HepG2 (cell line): Measurements from ENCODE around the gene DLST. TPM values are rescaled to one million over a fixed set of nuclear protein-coding genes. Genes with fewer than 3 reads are reported as not detected.

ENCODE experiments used
- ADNP ChIP-seq: sonication (generic); formaldehyde crosslinking; IDR thresholded peaks from 2 replicates; pipeline ENCODE4 v1.4.0; 2020; ENCODE audit warnings: missing genetic modification reagents
- FOSL1 ChIP-seq: sonication (generic); formaldehyde crosslinking; IDR thresholded peaks from 2 replicates; pipeline ENCODE4 v1.9.0; 2021; ENCODE audit warnings: missing genetic modification reagents, borderline replicate concordance
- KDM2A ChIP-seq: sonication (generic); formaldehyde crosslinking; IDR thresholded peaks from 2 replicates; pipeline ENCODE4 v1.4.0; 2020; ENCODE audit warnings: low read depth, missing genetic modification reagents, borderline replicate concordance
- RCOR2 ChIP-seq: IDR thresholded peaks from 2 replicates; pipeline ENCODE4 v1.6.1; 2016; ENCODE audit warnings: missing biosample characterization, missing genetic modification reagents
- TOPORS ChIP-seq: sonication (generic); formaldehyde crosslinking; IDR thresholded peaks from 2 replicates; pipeline ENCODE4 v1.8.0; 2023; ENCODE audit warnings: mild to moderate bottlenecking, missing genetic modification reagents
- U2AF1 ChIP-seq: fragments of 200-400 bp; formaldehyde crosslinking; optimal IDR thresholded peaks from 2 replicates; pipeline ENCODE3; 2017; ENCODE audit warnings: mild to moderate bottlenecking, low read depth, low read length
- XRCC5 ChIP-seq: fragments of 200-400 bp; formaldehyde crosslinking; optimal IDR thresholded peaks from 2 replicates; pipeline ENCODE3; 2017; ENCODE audit warnings: mild to moderate bottlenecking, low read length
- ZBTB3 ChIP-seq: sonication (generic); formaldehyde crosslinking; IDR thresholded peaks from 2 replicates; pipeline ENCODE4 v1.4.0; 2020; ENCODE audit warnings: low read depth, mild to moderate bottlenecking, moderate library complexity, missing genetic modification reagents, borderline replicate concordance
- ZMYM3 ChIP-seq: sonication (generic); formaldehyde crosslinking; IDR thresholded peaks from 2 replicates; pipeline ENCODE4 v1.5.1; 2020; ENCODE audit warnings: mild to moderate bottlenecking, missing genetic modification reagents
- ZNF136 ChIP-seq: sonication (generic); formaldehyde crosslinking; IDR thresholded peaks from 2 replicates; pipeline ENCODE4 v1.8.1; 2022; ENCODE audit warnings: low read depth, mild to moderate bottlenecking, moderate library complexity, missing genetic modification reagents
- ZNF143 ChIP-seq: sonication (generic); formaldehyde crosslinking; IDR thresholded peaks from 2 replicates; pipeline ENCODE4 v1.4.0; 2020; ENCODE audit warnings: missing genetic modification reagents
- ZNF329 ChIP-seq: sonication (generic); formaldehyde crosslinking; IDR thresholded peaks from 2 replicates; pipeline ENCODE4 v1.9.0; 2021; ENCODE audit warnings: low read depth, mild to moderate bottlenecking, missing genetic modification reagents
- ZNF782 ChIP-seq: sonication (generic); formaldehyde crosslinking; IDR thresholded peaks from 2 replicates; pipeline ENCODE4 v1.4.0; 2020; ENCODE audit warnings: missing genetic modification reagents, mild to moderate bottlenecking, borderline replicate concordance
- polyA plus RNA-seq, 8 experiments: library from polyadenylated mRNA; depleted of rRNA in 3 of 8; stranded (reverse) in 7 of 8; unstranded in 1 of 8; fragments of >200 nt; fragmentation: Illumina TruSeq in 4 of 8; extraction: Trizol in 4 of 8; gene quantifications; 2 replicates each; pipeline versions ENCODE4 v1.2.1 to v1.2.3, GENCODE V29; 2011 to 2016; ENCODE audit warnings: low read depth in 4 of 8, missing spikeins in 1 of 8, mixed read lengths in 1 of 8; ENCODE audit not compliant: insufficient read depth in 1 of 8
- total RNA-seq, 5 experiments: library from RNA; depleted of rRNA; stranded (reverse); fragments of >200 nt; fragmentation: Illumina TruSeq; extraction: Trizol; gene quantifications; 2 replicates each; pipeline ENCODE4 v1.2.3, GENCODE V29; 2016; ENCODE audit warnings: low read depth in 1 of 5
- TF ChIP-seq, protein P1 (sequence below): sonication (generic); formaldehyde crosslinking; IDR thresholded peaks from 2 replicates; pipeline ENCODE4 v1.5.1; 2020; ENCODE audit warnings: mild to moderate bottlenecking, moderate library complexity, missing genetic modification reagents
- TF ChIP-seq, protein P2 (sequence below): sonication (generic); formaldehyde crosslinking; IDR thresholded peaks from one replicate; pipeline ENCODE4 v1.5.1; 2020; ENCODE audit warnings: mild to moderate bottlenecking, missing genetic modification reagents; ENCODE audit errors: not compliant biosample characterization
- TF ChIP-seq, protein P3 (sequence below): sonication (generic); formaldehyde crosslinking; IDR thresholded peaks from 2 replicates; pipeline ENCODE4 v1.5.0; 2020; ENCODE audit warnings: missing genetic modification reagents, mild to moderate bottlenecking, borderline replicate concordance
- TF ChIP-seq, protein P4 (sequence below): sonication (generic); formaldehyde crosslinking; IDR thresholded peaks from 2 replicates; pipeline ENCODE4 v1.4.0; 2020; ENCODE audit warnings: missing genetic modification reagents, low read depth, mild to moderate bottlenecking, borderline replicate concordance

DLST gene
- total and polyA plus RNA-seq, 2 of the 13 experiments (the other 11 are each of a cell fraction or from before 2014, with no cell fraction given), result 56.5 to 94.3 TPM

DNA sequence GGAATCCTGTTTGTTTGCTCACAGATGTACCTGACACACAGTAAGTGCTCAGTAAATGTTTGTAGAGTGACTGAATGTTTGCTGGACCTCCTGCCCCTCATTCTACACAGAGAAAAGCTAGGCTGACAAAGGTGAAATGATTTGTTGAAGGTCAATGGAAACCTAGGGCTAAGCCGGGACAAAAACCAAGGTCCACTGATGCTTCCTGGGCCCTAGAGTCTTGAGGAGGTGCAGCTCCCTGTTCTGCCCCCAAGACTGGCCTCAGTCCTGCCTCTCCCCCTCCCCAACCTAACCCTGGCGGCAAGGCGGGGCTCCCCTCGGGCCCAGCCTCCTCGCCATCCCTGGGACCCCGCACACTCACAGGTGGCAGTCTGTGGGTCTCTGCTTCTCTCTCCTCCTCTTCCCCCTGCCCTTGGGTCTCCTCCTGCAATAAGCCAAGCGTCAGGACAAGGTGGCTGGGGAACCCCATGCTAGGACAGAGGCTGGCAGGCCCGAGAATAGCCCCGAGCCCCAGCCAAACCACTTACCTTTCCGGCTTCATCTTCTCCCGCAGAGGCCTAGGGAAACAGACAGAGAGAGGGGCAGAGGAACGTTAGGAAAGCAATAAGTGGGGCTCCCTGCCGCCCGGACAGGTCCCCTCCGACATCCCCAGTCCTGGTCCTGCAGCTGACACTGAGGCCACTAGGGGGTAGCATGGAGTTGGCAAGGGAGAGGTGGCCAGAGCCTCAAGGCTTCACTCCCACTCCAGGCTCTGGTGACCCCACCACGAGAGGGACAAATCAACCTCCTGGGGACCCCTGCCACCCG is 64.3 kb downstream of the DLST start (continued):
- TF ChIP-seq, protein P1, sequence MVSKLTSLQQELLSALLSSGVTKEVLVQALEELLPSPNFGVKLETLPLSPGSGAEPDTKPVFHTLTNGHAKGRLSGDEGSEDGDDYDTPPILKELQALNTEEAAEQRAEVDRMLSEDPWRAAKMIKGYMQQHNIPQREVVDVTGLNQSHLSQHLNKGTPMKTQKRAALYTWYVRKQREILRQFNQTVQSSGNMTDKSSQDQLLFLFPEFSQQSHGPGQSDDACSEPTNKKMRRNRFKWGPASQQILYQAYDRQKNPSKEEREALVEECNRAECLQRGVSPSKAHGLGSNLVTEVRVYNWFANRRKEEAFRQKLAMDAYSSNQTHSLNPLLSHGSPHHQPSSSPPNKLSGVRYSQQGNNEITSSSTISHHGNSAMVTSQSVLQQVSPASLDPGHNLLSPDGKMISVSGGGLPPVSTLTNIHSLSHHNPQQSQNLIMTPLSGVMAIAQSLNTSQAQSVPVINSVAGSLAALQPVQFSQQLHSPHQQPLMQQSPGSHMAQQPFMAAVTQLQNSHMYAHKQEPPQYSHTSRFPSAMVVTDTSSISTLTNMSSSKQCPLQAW (CRISPR knock-in tag), result no peak
- TF ChIP-seq, protein P2, sequence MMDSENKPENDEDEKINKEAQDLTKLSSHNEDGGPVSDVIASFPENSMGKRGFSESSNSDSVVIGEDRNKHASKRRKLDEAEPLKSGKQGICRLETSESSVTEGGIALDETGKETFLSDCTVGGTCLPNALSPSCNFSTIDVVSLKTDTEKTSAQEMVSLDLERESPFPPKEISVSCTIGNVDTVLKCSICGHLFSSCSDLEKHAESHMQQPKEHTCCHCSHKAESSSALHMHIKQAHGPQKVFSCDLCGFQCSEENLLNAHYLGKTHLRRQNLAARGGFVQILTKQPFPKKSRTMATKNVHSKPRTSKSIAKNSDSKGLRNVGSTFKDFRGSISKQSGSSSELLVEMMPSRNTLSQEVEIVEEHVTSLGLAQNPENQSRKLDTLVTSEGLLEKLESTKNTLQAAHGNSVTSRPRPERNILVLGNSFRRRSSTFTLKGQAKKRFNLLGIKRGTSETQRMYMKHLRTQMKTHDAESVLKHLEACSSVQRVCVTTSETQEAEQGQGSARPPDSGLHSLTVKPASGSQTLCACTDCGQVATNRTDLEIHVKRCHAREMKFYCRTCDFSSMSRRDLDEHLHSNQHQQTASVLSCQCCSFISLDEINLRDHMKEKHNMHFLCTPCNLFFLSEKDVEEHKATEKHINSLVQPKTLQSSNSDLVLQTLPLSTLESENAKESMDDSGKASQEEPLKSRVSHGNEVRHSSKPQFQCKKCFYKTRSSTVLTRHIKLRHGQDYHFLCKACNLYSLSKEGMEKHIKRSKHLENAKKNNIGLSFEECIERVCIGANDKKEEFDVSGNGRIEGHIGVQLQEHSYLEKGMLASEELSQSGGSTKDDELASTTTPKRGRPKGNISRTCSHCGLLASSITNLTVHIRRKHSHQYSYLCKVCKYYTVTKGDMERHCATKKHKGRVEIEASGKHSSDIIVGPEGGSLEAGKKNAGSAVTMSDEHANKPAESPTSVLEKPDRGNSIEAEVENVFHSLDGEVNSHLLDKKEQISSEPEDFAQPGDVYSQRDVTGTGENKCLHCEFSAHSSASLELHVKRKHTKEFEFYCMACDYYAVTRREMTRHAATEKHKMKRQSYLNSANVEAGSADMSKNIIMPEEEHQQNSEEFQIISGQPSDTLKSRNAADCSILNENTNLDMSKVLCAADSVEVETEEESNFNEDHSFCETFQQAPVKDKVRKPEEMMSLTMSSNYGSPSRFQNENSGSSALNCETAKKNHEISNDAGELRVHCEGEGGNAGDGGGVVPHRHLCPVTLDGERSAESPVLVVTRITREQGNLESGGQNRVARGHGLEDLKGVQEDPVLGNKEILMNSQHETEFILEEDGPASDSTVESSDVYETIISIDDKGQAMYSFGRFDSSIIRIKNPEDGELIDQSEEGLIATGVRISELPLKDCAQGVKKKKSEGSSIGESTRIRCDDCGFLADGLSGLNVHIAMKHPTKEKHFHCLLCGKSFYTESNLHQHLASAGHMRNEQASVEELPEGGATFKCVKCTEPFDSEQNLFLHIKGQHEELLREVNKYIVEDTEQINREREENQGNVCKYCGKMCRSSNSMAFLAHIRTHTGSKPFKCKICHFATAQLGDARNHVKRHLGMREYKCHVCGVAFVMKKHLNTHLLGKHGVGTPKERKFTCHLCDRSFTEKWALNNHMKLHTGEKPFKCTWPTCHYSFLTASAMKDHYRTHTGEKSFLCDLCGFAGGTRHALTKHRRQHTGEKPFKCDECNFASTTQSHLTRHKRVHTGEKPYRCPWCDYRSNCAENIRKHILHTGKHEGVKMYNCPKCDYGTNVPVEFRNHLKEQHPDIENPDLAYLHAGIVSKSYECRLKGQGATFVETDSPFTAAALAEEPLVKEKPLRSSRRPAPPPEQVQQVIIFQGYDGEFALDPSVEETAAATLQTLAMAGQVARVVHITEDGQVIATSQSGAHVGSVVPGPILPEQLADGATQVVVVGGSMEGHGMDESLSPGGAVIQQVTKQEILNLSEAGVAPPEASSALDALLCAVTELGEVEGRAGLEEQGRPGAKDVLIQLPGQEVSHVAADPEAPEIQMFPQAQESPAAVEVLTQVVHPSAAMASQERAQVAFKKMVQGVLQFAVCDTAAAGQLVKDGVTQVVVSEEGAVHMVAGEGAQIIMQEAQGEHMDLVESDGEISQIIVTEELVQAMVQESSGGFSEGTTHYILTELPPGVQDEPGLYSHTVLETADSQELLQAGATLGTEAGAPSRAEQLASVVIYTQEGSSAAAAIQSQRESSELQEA, result peak; percentile 74
- TF ChIP-seq ZMYM3 (CRISPR knock-in tag) (peak; percentile 33; the same call in 1 of the 2 replicates), TOPORS (CRISPR knock-in tag) (no peak), KDM2A (peak; percentile 7), ADNP (CRISPR knock-in tag) (no peak), U2AF1 (no peak), RCOR2 (CRISPR knock-in tag) (0 out of 2 replicates have a peak, but pooled peaks have one; percentile 59), ZNF143 (CRISPR knock-in tag) (no peak), ZNF782 (CRISPR knock-in tag) (no peak; the same call in 1 of the 2 replicates), ZNF329 (CRISPR knock-in tag) (no peak), FOSL1 (CRISPR knock-in tag) (peak; percentile 72; the same call in 1 of the 2 replicates), XRCC5 (peak; percentile 65), ZNF136 (CRISPR knock-in tag) (no peak), ZBTB3 (no peak)
- TF ChIP-seq, protein P3, sequence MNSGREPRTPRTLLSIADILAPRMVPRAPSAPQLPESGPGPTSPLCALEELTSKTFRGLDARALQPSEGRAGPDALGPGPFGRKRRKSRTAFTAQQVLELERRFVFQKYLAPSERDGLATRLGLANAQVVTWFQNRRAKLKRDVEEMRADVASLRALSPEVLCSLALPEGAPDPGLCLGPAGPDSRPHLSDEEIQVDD, result 0 out of 2 replicates have a peak, but pooled peaks have one; percentile 63
- TF ChIP-seq, protein P4, sequence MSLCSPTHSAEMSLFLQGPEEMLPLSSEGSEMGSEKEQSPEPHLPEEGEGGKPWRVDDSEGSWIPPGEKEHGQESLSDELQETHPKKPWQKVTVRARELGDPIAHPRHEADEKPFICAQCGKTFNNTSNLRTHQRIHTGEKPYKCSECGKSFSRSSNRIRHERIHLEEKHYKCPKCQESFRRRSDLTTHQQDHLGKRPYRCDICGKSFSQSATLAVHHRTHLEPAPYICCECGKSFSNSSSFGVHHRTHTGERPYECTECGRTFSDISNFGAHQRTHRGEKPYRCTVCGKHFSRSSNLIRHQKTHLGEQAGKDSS (CRISPR knock-in tag), result peak; percentile 100
